Adrenal gland (tissue), 12 donors: ENCODE data around the gene PLA2G12A. TPM values are rescaled to one million over a fixed set of nuclear protein-coding genes. Genes with fewer than 3 reads are reported as not detected.
A peak's percentile ranks its signal among the peaks of the same experiment; 100 is the strongest.

Experiments
- DNase-seq, 7 donors: peaks; one replicate each; pipeline ENCODE4 v3.0.0-alpha.2; 2019 to 2020
- H3K27ac ChIP-seq, 5 donors: fragments of 200-600 bp; sonication (generic) in 4 of 5; 1 replicate in 3 of 5; 2 replicates in 2 of 5; pipeline versions ENCODE4 v1.5.1 to v1.8.0; 2016 to 2020; ENCODE audit warnings: mild to moderate bottlenecking in 1 of 5
- H3K27me3 ChIP-seq: fragments of 200-600 bp; 2 replicates; pipeline ENCODE4 v1.8.0; 2021
- H3K36me3 ChIP-seq, 2 donors: fragments of 200-600 bp; replicated peaks in 1 of 2; 1 replicate in 1 of 2; 2 replicates in 1 of 2; pipeline versions ENCODE4 v1.5.1 to v1.8.0; 2018 to 2022
- H3K4me1 ChIP-seq, 2 donors: fragments of 200-600 bp; replicated peaks in 1 of 2; 1 replicate in 1 of 2; 2 replicates in 1 of 2; pipeline versions ENCODE4 v1.5.1 to v1.8.0; 2018 to 2021
- H3K4me3 ChIP-seq, 4 donors: fragments of 200-600 bp; sonication (generic) in 3 of 4; one replicate each; pipeline ENCODE4 v1.5.1; 2016 to 2018
- H3K9me3 ChIP-seq, 3 donors: fragments of 200-600 bp; sonication (generic) in 1 of 3; replicated peaks in 1 of 3; 1 replicate in 2 of 3; 2 replicates in 1 of 3; pipeline versions ENCODE4 v1.5.1 to v1.8.0; 2016 to 2021
- CTCF ChIP-seq, 6 experiments: fragments of 450-650 bp in 4 of 6; fragments of 200-600 bp in 2 of 6; sonication (generic) in 1 of 6; IDR thresholded peaks; 1 replicate in 5 of 6; 2 replicates in 1 of 6; pipeline versions ENCODE4 v1.5.1 to v1.8.0; 2016 to 2021; ENCODE audit warnings: antibody characterized with exemption in 6 of 6, mild to moderate bottlenecking in 2 of 6, moderate library complexity in 1 of 6
- POLR2A ChIP-seq, 2 donors: fragments of 450-650 bp; IDR thresholded peaks; one replicate each; pipeline ENCODE4 v1.6.1; 2017; ENCODE audit warnings: antibody characterized with exemption in 2 of 2, mild to moderate bottlenecking in 2 of 2, moderate library complexity in 1 of 2
- WGBS, 4 donors: extraction: QIAGEN DNeasy Blood & Tissue Kit in 2 of 4; methylation state at CpG; one replicate each; pipeline versions ENCODE4 v1.1.5 to v1.1.7; 2013 to 2017; 5-methylcytosine and 5-hydroxymethylcytosine counted together
- intact Hi-C, 2 donors: fragments of 100-400 bp; cut with DNase I; formaldehyde crosslinking; loops; one replicate each; pipeline versions ENCODE4 v1.14.1 to v1.15.0; 2022 to 2023
- polyA plus RNA-seq, 3 donors: library from polyadenylated mRNA; stranded (reverse); fragments of 200-250 nt in 2 of 3; fragments of 350-450 nt in 1 of 3; fragmentation: Illumina TruSeq in 1 of 3; extraction: RNeasy Lipid Tissue Mini Kit (QIAGEN cat#74804) in 1 of 3; gene quantifications; one replicate each; pipeline ENCODE4 v1.2.3, GENCODE V29; 2013 to 2014
- total RNA-seq, 9 donors: library from RNA; depleted of rRNA in 4 of 9; stranded (reverse); fragments of >200 nt in 4 of 9; fragments of 120-200 nt in 1 of 9; fragmentation: NEBNext Ultra II Directional in 1 of 9; extraction: Animal tissue kit (Norgen Biotek cat#: 25700) in 1 of 9; gene quantifications; one replicate each; pipeline versions ENCODE4 v1.1.0 to v1.2.4, GENCODE V29; 2013 to 2023
- donor health status: healthy with polysubstance abuse.
- donor health status: Bipolar disorder and iron deficiency.
- donor health status: DM: yes; HTN: yes; CAD: no.
- donor health status: DM: no; HTN: no; CAD: no.
- donor health status: DM: no; HTN: no; CAD: no.
- donor health status: DM: yes; HTN: yes; CAD: no.

PLA2G12A gene
- total and polyA plus RNA-seq, 12 donors = 10.7 to 67.0 (median 31.5) TPM

GRCh38 chr4:109729117-109729717 lies 653 bp downstream of the PLA2G12A start:
- no peak for TF ChIP-seq POLR2A (IDR thresholded peaks at IDR 0.05)
- no peak for TF ChIP-seq CTCF (IDR thresholded peaks at IDR 0.05)
- H3K27ac ChIP-seq = peak overlapping the region; percentile 36 to 90 (median 85)
- H3K4me3 ChIP-seq = peak overlapping the region; percentile 50 to 97 (median 83)
- peak in 6 of 7 donors; percentile 38 to 70 (median 52) for DNase-seq
- 1 to 6% (median 3%) methylated on average over 9 to 25 of the region's 25 CpGs for WGBS, 4 donors
- H3K4me1 ChIP-seq = peaks cover 0 to 22% of the 10 kb centered on the region in 2 donors
- no peaks in the 10 kb centered on the region for H3K9me3 ChIP-seq
- H3K36me3 ChIP-seq = no peaks in the 10 kb centered on the region
- H3K27me3 ChIP-seq = no peaks in the 10 kb centered on the region
- intact Hi-C loops = no loop called here

GRCh38 chr4:109728385-109728784 lies 1.5 kb downstream of the PLA2G12A start:
- no peak for DNase-seq
- peaks cover 0 to 22% of the 10 kb centered on the region in 2 donors for H3K4me1 ChIP-seq
- peak overlapping the region in 1 of 5 donors; percentile 88 for H3K27ac ChIP-seq
- H3K27me3 ChIP-seq = no peaks in the 10 kb centered on the region
- 73 to 76% (median 75%) methylated on average over 6 of the region's 6 CpGs for WGBS, 4 donors
- H3K36me3 ChIP-seq = no peaks in the 10 kb centered on the region
- TF ChIP-seq CTCF (IDR thresholded peaks at IDR 0.05) (no peak), POLR2A (IDR thresholded peaks at IDR 0.05) (no peak)
- intact Hi-C loops = no loop called here
- peak overlapping the region in 1 of 4 donors; percentile 75 for H3K4me3 ChIP-seq
- H3K9me3 ChIP-seq = no peaks in the 10 kb centered on the region

GRCh38 chr4:109723110-109723509 lies 6.8 kb downstream of the PLA2G12A start:
- H3K36me3 ChIP-seq = no peaks in the 10 kb centered on the region
- H3K4me1 ChIP-seq = peaks cover 0 to 13% of the 10 kb centered on the region in 2 donors
- intact Hi-C loops = no loop called here
- H3K27me3 ChIP-seq = no peaks in the 10 kb centered on the region
- no peak overlapping the region for H3K4me3 ChIP-seq
- DNase-seq = no peak
- no peak for TF ChIP-seq POLR2A (IDR thresholded peaks at IDR 0.05)
- no peaks in the 10 kb centered on the region for H3K9me3 ChIP-seq
- H3K27ac ChIP-seq = no peak overlapping the region
- 77 to 90% (median 85%) methylated on average over 2 of the region's 2 CpGs for WGBS, 4 donors

- intact Hi-C loops = no loop called here
- TF ChIP-seq CTCF (IDR thresholded peaks at IDR 0.05) = no peak
- H3K27me3 ChIP-seq = no peaks in the 10 kb centered on the region
- DNase-seq = no peak
- H3K4me3 ChIP-seq = no peak overlapping the region
- H3K4me1 ChIP-seq = peaks cover 0 to 6% of the 10 kb centered on the region in 2 donors
- H3K27ac ChIP-seq = no peak overlapping the region
- no peaks in the 10 kb centered on the region for H3K9me3 ChIP-seq
- no peaks in the 10 kb centered on the region for H3K36me3 ChIP-seq
Measured at GRCh38 chr4:109722357-109722756, 7.5 kb downstream of the PLA2G12A start.

GRCh38 chr4:109721033-109721432 lies 8.8 kb downstream of the PLA2G12A start:
- TF ChIP-seq CTCF (IDR thresholded peaks at IDR 0.05) (no peak), POLR2A (IDR thresholded peaks at IDR 0.05) (no peak)
- WGBS, 4 donors = 78 to 86% (median 81%) methylated on average over 7 of the region's 7 CpGs
- H3K9me3 ChIP-seq = no peaks in the 10 kb centered on the region
- no peak overlapping the region for H3K27ac ChIP-seq
- no peak for DNase-seq
- H3K4me3 ChIP-seq = no peak overlapping the region
- intact Hi-C loops = no loop called here
- H3K4me1 ChIP-seq = no peaks in the 10 kb centered on the region
- no peaks in the 10 kb centered on the region for H3K36me3 ChIP-seq
- no peaks in the 10 kb centered on the region for H3K27me3 ChIP-seq
